HEK293T (cell line): ENCODE results near the gene MTG2.

ENCODE experiments used
- FOXK2 ChIP-seq: fragments of 450-650 bp; IDR thresholded peaks from 2 replicates; pipeline ENCODE4 v1.6.1; 2016; ENCODE audit warnings: mild to moderate bottlenecking
- FOXM1 ChIP-seq: fragments of 450-650 bp; IDR thresholded peaks from 2 replicates; pipeline ENCODE4 v1.6.1; 2017; ENCODE audit warnings: mild to moderate bottlenecking, borderline replicate concordance
- SP1 ChIP-seq: fragments of 450-650 bp; IDR thresholded peaks from 2 replicates; pipeline ENCODE4 v1.6.1; 2017
- SUZ12 ChIP-seq: fragments of 450-650 bp; IDR thresholded peaks from 2 replicates; pipeline ENCODE4 v1.6.1; 2016; ENCODE audit warnings: mild to moderate bottlenecking

DNA sequence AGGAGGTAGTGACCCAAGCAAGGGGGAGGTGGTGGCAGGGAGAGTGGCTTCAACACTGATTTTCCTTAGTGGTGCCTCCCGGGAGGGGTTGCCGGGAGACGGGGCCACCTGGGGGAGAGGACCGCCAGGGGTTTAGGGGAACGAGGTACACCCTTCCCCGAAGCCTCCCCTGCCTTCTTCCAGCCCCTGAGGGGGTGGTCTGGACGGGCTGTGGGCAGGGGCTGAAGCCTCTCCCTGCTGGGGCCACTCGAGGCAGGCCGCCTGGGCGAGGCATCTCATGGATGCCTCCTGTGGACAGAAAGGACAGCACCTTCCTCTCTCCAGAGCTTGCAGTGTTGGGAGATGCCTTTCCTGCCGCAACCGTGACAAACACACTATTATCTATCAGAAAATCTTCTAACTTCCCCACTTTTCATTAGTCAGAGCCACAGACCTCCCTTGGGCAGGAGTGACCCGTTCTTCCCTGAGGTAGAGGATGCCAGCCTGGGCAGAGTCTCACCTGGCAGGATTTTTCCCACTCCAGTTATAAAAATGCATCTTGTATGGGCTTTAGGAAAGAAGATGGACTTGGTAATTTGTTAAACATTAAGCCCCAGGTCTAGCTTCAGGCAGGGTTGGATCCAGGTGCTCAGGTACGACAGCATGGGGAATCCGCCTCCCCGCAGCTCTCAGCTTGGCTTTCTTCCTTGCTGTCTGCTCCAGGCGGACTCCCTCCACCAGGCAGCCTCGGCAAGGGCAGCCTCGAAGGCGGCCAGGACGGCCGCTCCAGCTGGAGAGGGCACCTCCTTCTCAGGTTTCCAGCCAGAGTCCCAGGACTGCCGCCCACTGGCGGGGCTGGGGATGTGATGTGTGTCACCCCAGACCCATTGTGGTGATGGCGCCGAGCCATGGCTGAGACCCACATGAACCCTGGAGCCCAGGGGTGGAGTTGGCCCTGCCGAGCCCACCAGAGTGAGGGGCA lies 26.2 kb downstream of the MTG2 start:
- TF ChIP-seq FOXK2 (no peak), SP1 (no peak), SUZ12 (no peak), FOXM1 (no peak)
